DMS53 (cell line): ENCODE results near the gene TXNRD2.
A peak's percentile ranks its signal among the peaks of the same experiment; 100 is the strongest.

Experiments used
- DNase-seq: peaks from one replicate; lab custom pipeline; 2025; lab: John Stamatoyannopoulos, UW

TXNRD2 gene

DNA sequence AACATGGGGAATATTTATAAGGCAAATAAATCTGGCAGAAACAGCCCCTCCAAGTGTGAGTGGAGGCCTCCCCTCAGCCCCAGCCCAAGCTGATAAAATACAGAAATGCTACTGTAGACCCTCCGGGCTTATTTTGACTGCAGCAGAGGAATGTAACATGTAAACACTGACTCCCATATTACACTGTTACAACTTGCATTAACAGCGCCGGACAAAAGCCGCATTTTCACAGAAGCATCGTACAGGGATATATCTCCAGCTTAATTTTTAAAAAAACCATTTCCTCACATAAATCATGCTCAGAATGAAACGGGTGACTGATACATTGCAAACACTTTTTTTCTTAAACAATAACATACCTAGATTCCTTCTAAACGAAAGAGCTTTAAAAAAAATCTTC is 36.7 kb downstream of the TXNRD2 start:
- DNase-seq: no peak

DNA sequence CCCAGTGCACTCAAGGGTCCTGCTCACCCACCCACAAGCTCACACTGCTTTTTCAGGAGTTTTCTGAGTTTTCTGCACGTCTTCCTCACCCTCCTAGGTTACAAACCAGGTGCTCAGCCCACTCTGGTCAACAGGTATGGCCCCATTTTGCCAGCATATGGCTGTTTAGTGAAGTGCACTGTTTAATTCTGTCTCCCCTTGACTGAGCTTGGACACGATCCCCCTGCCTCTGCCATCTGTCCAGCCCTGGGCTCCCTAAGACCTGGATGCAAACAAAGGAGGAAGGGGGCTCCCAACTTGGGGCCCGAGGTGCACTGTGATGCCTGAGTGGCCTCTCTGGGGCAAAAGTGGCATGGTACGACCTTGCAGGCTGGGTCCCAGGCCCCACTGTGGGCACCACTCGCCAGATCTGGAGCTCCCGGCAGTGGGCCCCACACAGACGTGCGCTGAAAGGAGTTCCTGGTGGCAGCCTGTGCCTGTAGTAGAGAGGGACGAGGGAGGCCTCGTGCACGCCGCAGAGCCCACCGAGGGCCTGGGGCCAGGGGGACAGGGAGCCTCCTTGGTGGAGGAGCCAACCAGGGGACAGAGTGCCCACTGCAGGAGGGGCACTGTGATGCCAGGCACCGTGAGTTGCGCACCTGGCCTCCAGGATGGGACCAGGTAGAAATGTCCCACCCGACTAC is 37.3 kb downstream of the TXNRD2 start:
- DNase-seq: no peak

DNA sequence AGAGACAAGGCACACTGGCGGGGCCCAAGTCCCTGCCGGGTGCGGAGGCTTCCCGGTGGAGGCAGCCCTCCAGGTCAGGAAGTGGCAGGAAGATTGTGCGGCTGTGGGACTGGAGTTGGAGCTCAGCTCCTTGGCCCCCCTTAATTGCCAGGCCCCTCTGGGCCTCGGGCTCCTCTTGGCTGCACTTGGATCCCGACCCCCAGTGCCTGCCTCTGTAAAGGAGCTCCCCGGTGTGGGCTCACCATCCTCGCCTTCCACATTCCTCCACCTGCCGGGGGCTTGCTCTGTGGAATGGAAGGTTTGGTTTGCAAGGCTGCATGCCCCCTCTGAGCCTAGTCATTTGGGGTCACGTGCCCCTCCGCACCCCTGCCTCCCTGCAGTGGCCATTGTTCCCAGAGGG is 38.1 kb downstream of the TXNRD2 start:
- no peak for DNase-seq

DNA sequence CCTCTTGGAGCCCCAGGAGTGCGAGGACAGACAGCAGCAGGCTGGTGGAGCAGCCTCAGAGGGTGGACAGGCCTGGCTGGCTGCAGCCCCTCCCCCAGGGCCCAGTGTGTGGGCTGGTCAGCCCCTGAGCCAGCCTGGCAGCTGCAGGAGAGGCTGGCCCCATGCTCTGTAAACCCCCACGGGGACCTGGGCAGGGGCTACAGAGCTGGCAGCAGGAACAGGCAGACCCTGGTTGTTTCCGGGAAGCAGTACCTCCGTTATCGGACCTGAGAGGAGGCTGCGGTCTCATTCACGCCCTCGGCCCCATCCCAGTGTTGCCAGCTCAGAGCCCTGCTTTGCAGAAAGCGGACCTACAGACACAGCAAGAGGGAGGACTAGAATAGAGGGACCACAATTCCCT is 38.6 kb downstream of the TXNRD2 start:
- no peak for DNase-seq

DNA sequence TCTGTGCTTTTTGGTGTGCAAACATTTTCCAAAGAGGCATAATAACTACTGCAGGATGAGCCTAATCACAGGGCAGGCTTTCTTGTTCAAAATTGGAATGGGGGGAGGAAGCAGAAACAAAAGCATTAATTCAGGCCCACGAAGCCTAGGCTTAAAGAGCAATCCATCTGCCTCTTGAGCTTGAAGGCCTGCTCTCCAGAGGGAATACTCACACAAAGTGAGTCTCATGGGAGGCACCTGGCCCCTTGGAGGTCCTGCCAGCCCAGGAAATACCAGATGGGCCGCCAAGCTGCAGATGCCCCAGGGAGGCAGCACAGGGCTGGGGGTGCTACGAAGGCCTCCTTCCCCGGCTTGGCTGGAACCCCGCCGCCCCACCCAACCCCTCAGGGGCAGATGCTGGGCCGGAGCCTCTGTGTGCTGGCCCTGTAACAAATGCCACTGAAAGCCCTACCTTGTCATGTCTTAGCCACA is 39.3 kb downstream of the TXNRD2 start:
- no peak for DNase-seq

DNA sequence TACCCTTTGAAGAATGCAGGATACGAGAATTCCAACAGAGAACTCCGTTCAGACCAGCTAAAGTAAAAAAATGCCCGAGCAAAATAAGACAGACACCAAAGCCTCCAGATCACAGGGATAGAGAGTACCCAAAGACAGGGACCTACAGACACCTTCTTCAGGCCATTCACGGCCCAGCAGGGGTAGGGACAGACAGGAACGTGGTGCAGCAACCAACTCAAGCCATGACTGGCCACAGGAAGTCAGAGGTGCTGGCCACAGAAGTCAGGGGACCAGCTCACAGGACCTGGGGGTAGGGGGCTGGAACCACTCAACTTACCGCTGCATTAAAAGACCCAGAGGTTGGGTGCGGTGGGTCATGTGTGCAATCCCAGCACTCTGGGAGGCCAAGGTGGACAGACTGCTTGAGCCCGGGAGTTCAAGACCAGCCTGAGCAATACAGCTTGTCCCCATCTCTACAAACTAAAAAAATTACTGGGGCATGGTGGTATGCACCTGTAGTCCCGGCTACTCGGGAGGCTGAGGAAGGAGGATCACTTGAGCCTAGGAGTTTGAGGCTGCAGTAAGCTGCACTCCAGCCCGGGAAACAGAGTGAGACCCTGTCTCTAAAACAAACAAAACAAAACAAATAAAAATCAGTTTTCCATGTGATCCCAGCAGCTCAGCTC is 39.9 kb downstream of the TXNRD2 start:
- DNase-seq: no peak

DNA sequence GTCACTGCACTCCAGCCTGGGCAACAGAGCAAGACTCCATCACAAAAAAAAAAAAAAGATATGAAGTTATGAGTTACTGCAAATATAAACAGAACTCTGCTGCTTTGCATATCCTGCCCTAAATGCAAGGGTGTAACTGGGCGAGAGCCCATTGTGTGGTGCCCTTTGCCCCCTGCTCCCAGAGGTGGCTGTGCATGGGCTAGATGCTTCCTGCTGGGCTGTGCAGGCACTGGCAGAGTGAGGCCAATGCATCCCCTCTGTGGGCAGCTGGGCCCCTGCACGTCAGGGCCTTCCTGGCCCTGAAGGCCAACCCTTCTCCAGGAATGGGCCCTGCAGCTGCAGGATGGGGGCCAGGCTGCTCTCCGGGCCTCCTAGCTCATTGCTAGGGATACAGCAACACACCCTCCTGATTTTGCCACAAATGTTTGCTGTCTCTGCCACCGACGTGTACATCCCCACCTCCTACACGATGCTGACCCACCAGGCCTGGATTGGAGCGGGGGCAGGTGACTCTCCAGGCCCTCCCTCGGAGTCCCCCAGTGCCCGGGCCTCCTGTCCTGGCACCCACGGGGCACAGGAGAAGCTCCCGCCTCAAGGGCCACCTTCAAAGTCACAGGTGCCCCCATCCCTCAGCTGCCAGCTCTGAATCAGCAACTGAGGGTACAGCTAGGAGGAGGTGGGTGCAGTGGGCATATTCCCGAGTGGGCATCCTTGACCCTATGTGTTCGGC is 40.7 kb downstream of the TXNRD2 start:
- no peak for DNase-seq

DNA sequence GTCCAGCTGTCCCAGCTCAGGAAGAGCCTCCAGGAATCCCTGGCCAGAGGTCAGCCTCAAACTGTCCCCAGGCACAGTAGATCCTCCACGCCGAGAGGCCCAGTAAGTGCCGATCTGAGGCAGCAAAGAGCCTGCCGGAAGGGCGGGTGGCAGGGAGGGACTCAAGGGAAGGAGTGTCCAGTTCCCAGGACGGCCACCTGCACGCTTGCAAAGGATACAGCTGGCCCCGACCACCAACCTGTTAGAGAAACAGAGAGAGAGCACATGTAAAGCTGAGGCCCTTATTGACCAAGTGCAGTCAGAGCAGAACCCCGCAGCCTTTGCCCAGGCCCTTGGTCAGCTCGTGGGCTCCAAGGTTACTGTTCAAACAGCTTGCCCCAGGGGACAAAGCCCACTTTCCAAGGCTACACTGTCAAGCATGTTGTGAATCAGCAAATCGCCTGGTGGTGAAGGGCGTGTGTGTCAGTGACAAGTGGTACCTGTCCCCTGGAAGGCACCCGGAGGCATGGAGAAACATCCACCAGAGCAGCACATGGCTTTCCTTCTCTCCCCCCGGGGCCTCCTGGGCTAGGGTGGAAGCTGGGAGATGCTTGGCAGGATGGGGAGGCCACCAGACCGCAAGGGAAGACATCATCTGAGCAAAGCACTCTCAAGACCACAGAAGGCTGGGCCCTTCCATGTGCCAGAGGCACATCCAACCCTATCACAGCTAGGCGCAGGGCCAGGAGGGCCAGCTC is 42.6 kb downstream of the TXNRD2 start:
- DNase-seq: no peak

DNA sequence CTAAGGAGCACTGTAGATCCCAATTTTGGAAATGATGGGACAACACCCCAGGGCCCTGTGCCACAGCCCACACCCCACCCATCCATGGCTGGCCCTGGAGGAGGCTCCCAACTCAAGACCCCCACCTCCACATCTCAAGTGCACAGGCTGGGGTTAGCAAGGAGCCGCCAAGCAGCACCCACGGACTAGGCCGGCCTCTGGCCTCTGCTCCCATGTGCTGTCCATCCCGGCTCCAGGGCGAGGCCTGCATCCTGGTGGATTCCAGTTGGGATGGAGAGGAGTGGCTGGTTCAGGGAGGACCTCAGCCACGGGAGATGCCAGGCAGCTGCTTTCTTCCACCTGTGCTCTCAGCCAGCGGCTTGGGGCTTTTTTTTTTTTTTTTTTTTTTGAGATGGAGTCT is 43.5 kb downstream of the TXNRD2 start:
- DNase-seq: no peak

DNA sequence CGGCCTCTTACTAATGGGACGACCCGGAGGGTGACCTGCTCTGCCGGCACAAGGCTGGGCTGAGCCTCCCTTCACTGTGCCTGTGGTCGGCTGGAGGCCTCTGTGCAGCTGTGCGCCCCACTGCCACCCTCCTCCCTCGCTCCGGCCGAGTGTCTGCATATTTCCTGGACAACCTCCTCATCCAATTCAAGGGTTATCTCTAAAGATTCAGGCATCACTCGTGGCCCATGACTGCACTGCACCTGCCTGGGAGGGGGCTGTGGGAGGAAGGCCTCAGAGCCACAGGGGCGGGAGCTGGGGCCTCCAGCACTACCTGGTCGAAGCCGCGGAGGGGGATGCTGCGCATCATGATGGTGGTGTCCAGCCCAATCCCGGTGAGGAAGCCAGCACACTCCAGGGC is 43.9 kb downstream of the TXNRD2 start:
- no peak for DNase-seq

DNA sequence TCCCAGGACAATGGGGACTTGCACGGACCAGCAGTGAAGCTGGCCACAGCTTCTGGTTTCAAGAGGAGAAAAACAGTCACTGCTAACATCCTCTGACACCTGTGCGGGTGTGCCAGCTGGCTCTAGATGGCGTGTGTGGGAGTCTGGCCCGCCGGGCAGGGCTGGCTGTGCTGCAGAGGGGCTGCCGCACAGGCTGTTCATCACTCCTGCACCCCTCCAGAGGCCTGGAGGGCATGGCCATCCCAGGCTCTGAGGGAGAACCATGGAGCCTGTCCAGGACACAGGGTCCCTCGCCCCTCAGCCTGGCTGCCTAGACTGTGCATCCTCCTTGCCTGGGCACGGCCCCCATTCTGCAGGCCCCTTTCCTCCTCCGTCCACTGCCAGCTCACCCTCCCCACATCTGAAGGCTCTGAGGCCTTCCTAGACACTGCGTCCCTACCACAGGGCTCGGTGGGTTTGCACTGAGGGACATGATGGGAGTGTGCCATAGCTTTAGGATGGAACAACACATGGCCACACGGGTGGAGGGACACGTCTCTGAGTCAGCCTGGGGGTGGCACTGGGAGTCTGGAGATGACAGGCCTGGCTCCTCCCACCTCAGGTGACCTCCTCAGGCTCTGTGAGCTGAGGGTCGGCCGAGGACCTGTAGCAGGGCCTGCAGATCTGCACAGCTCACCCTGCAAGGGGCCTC is 44.8 kb downstream of the TXNRD2 start:
- DNase-seq: no peak

DNA sequence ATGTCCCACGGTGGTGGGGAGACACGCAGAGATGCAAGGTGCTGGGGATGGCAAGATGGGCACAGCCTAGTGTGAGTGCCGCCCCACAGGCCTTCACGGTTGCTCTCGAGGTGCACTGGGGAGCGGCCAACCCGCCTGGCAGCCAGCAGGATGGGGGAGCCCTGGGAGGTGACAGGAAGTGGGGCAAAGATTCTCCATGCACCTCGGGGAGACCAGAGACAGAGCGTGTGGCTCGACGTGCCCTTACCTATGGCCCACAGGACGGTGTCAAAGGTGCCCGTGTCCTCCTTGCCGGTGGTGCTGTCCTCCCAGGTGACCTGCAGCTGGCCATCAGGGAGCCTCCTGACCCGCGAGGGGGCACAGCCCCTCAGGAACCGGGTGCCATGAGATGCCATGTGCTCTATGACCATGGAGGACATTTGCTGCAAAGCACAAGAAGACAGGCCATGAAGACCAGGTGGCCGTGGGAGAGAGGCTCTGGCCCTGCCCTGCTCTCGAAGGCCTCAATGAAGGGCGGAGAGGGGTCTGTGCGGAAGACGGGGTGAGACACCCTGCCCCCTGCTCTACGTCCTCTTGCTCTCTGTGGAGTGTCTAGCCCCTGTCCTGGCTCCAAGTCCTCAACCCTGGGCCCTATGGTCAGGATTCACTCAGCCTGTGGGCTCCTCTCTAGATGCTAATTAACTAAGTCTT is 46.3 kb downstream of the TXNRD2 start:
- DNase-seq: no peak

DNA sequence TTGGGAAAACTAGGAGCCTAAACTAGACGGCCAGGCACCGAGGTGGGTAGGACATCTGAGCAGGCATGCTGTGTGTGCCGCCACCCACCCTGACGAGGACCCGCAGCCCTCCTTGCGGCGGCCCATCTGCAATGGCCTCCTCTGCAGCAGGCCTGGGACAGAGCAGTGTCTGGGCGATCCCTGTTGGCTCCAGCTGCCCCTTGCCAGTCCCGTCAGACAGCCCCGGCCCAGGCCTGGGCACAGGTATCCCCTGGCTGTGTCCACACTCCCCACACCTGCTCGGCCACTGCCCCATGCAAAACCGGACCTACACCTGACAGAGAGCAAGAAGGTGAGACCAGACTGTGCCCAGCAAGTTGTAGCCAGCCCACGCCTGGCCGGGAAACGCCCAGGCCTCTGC is 48.3 kb downstream of the TXNRD2 start:
- DNase-seq: no peak

DNA sequence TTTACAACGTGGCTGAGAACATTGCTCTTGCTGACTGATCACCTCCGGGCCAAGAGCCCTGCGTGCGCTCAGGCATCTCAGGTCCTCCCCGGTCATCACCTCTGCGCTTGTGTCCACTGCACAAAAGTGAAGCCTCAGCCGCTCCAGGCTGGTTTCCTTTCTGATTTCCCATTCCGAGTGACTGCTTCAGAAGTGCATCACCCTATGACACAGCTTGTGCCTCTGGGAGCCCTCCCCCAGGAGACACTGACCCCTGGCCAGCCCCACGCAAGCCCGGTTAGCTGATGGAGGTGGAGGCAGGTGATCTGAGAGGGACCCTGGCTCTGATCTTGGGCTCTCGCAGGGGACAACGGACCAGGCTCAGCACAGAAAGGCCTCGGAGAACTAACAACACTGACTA is 48.7 kb downstream of the TXNRD2 start:
- no peak for DNase-seq

DNA sequence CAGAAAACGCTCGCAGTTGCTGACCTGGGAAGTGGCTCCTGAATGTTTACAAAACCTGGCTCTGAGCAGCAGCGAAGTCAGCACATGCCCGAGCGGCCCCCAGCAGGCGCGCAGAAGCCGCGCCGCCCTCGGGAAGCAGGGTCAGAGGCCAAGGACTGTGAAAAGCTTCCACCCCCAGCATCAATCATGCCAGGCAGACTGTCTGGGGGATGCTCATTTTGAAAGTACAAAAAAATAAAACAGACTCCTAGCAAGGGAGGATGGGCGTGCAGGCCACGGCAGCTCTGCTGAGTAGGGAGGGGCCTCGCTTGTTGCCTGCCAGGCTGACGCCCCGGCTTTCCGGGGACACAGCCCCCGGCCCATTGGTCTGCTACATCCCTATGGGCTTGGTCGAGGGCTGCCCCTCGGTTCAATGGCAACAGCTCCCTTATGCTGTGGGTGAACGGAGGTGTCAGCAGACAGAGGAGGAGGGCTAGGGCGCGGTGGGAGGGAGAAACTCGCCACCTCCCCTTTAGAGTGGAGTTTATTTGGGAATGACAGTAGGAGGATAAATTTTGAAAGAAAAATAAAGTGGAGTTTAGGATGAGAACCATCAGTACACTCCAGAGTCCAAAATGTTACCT is 49.2 kb downstream of the TXNRD2 start:
- DNase-seq: no peak

DNA sequence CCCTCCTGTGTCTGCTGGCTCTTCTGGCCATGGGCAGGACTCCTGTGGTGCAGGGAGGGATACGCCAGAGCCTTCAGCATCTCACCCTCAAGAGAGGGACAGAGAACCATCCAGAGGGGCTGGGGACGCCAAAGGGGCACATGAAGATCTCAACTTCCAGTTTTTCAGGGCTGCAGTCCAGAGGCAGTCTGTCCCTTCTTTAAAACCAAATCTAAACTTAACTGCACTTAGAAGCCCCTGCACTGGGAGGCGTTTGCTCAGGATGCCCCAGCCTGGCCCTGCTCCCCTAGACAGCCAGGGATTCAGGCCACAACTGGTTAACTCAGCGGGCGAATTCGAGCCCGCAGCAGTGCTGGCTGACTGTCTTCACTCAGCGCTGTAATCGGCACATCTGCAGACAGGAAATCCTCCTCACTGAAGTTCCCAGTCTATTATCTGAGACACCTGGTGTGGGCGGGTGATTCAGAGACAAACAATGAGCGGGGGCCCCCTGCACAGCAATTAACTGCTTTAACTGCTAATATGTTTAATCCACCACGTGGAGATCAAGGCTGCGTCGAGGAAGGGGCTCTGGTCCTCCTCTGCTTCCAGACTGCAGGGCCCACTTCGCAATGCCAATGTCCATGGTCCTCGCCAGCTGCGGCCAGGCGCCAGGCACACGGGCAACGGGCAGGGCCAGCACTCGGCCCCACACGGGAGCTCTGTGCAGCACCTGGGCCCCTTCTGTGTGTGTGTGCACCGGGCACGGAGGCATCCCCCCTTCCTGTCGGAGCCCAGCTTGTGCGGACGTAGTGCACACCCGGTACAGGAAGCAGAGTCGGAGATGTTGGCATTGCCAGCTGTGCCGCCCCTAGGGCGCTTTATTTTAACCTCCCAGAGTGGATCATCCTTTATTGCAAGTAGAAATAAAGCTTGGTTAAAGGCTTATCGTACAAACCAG is 50.0 kb downstream of the TXNRD2 start:
- peak; percentile 75 for DNase-seq

DNA sequence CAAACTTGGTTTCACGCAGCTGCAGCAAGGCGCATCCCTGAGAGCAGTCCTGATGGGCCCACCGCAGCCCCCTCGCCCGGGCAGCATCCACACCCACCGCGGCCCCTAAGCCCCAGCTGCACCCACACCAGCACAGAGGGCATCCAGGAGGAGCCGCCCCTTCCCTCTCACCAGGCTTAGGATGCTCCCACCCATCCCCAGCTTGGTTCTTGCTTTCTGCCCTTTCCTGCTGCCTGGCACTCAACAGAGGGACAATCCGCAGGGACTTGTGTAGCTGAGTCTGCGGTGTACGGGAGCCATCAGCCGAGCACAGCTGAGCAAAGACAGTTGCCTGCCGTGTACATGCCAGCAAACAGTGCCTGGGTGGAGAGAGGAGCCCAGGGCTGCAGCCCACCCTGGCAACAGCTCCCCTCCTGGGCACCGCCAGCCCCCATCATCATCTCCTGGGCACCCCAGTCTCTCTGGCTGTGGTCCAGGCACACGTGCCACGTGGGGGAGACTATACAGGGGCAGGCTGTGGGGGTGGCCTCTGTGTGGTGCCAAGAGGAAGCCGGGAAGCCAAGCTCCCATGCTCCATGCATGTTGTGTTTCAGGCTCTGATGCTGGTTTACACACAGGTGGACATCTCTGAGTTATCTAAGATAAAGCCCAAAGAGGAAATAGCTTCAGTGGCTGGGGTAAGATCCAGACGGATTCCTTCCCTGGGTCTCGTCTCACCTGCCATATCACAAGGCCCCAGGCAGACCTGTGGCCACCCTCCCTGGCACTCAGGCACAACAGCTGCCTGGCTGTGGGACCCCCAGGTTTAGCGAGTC is 50.9 kb downstream of the TXNRD2 start:
- DNase-seq: peak; percentile 6

DNA sequence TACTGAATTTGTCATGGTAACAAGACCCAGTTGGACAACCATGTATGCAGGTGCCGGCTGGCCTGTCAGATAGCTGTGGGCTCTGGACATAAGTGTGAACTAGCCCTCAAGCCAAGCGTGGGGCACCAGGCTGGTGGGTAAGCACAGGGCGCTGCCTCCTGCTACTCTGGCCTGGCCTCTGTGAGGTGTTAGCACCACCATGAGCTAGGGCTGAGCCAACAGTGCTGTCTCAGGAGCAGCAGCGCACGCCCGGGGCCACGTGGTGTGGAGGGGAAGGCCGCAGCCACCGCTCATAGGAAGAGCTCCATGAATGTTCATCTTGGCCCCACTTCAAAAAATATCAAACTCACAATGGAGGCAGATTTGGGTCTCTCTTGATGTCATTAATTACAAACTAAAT is 51.7 kb downstream of the TXNRD2 start:
- no peak for DNase-seq
